ENCODE measurements around the gene LHPP. TPM values are rescaled to one million over a fixed set of nuclear protein-coding genes. Genes with fewer than 3 reads are reported as not detected.

LHPP gene
- total and polyA plus RNA-seq, 2 experiments from 2014 or later: 19.1 to 40.6 TPM

GRCh38 chr10:124593431-124593985, 131.9 kb downstream of the LHPP start:
- no peaks in the 10 kb centered on the region for H3K36me3 ChIP-seq
- H3K27me3 ChIP-seq: no peaks in the 10 kb centered on the region
- H3K9me3 ChIP-seq (ENCODE audit: low read depth): no peaks in the 10 kb centered on the region
- peaks cover 13% of the 10 kb centered on the region for H3K4me1 ChIP-seq (ENCODE audit: low read depth)
- DNase-seq (ENCODE audit: low read depth in 1 of 2, low spot score in 1 of 2): no peak
- no peak overlapping the region for H3K4me3 ChIP-seq
- no peak for TF ChIP-seq CTCF (IDR thresholded peaks at IDR 0.05; ENCODE audit: low read depth, low read length)
- no peak overlapping the region for H3K27ac ChIP-seq

DNA sequence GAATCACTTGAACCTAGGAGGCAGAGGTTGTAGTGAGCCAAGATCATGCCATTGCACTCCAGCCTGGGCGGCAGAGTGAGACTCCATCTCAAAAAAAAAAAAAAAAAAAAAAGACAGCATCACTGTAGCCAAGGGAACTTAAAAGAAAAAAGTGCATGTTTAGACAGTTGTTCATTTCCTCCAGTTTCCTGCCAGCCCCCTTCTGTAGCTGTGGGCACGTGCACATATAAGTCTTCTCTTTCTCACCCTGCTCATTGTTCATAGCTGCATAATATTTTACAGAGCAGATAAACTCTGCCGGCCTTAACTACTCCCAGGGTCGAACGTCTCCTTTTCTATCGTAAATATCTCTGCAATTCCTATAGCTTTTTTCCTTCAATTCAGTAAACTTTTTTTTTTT, 132.6 kb downstream of the LHPP start:
- Histone ChIP-seq H3K9me3 (ENCODE audit: low read depth) (no peaks in the 10 kb centered on the region), H3K36me3 (no peaks in the 10 kb centered on the region), H3K4me1 (ENCODE audit: low read depth) (peaks cover 6% of the 10 kb centered on the region), H3K4me3 (no peak overlapping the region), H3K27ac (no peak overlapping the region), H3K27me3 (no peaks in the 10 kb centered on the region)
- no peak for DNase-seq (ENCODE audit: low read depth in 1 of 2, low spot score in 1 of 2)
- no peak for TF ChIP-seq CTCF (IDR thresholded peaks at IDR 0.05; ENCODE audit: low read depth, low read length)

DNA sequence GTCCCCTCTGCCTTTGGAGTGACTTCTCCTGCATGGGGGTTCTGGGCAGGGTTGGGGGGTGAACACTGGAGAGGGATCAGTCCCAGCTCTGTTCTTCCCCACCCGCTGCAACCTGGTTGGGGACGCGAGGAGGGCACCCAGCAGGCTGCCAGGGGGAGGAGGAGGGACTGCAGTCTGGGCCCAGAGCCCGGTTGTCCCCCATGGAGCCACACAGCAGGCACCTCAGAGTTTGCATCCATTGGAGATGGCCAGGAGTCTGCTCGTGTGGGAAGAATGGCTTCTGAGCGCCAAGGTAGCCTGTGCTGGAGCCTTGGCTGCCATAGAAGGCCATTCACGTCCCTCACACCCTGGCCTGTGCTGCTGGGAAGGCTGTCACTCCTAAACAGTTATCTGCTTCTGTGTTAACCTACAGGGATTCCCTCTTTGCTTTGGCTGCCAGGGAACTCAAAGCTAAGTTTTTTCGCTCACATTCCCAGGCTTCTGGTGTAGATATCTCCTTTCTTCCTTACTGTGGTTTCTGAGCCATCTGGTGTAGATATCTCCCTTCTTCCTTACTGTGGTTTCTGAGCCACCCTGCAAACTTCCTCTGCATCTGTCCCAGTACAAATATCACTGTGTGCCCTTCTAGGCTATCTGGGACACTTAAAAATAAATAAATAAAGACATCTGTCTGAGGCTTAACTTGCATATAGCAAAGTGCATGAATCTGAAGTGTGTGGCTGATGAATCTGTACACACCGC, 133.7 kb downstream of the LHPP start:
- no peaks in the 10 kb centered on the region for H3K36me3 ChIP-seq
- H3K4me3 ChIP-seq: no peak overlapping the region
- no peak overlapping the region for H3K27ac ChIP-seq
- DNase-seq (ENCODE audit: low read depth in 1 of 2, low spot score in 1 of 2): no peak
- H3K27me3 ChIP-seq: no peaks in the 10 kb centered on the region
- no peaks in the 10 kb centered on the region for H3K4me1 ChIP-seq (ENCODE audit: low read depth)
- no peak for TF ChIP-seq CTCF (IDR thresholded peaks at IDR 0.05; ENCODE audit: low read depth, low read length)
- no peaks in the 10 kb centered on the region for H3K9me3 ChIP-seq (ENCODE audit: low read depth)

GRCh38 chr10:124596116-124596785, 134.6 kb downstream of the LHPP start:
- H3K9me3 ChIP-seq (ENCODE audit: low read depth): no peaks in the 10 kb centered on the region
- H3K36me3 ChIP-seq: no peaks in the 10 kb centered on the region
- no peak overlapping the region for H3K4me3 ChIP-seq
- no peaks in the 10 kb centered on the region for H3K4me1 ChIP-seq (ENCODE audit: low read depth)
- H3K27ac ChIP-seq: no peak overlapping the region
- no peak for TF ChIP-seq CTCF (IDR thresholded peaks at IDR 0.05; ENCODE audit: low read depth, low read length)
- no peak for DNase-seq (ENCODE audit: low read depth in 1 of 2, low spot score in 1 of 2)
- no peaks in the 10 kb centered on the region for H3K27me3 ChIP-seq

- Histone ChIP-seq H3K4me3 (no peak overlapping the region), H3K27me3 (no peaks in the 10 kb centered on the region), H3K36me3 (no peaks in the 10 kb centered on the region), H3K27ac (no peak overlapping the region), H3K9me3 (ENCODE audit: low read depth) (no peaks in the 10 kb centered on the region), H3K4me1 (ENCODE audit: low read depth) (no peaks in the 10 kb centered on the region)
- DNase-seq (ENCODE audit: low read depth in 1 of 2, low spot score in 1 of 2): no peak
- TF ChIP-seq CTCF (IDR thresholded peaks at IDR 0.05; ENCODE audit: low read depth, low read length): no peak
These were observed 135.6 kb downstream of the LHPP start for GRCh38 chr10:124596962-124597845.
